CD8-positive, alpha-beta memory T cell (primary cell): ENCODE measurements around the gene ZNF319. TPM values are rescaled to one million over a fixed set of nuclear protein-coding genes. Genes with fewer than 3 reads are reported as not detected.

ENCODE experiments used
- CTCF ChIA-PET: fragments of 350-600 bp; sonication (Branson Sonifier 250); formaldehyde crosslinking; loops from one replicate; lab custom pipeline; 2021; ENCODE audit warnings: antibody characterized with exemption; lab: Charles Lee
- POLR2A ChIA-PET: fragments of 350-600 bp; sonication (Branson Sonifier 250); formaldehyde crosslinking; loops from one replicate; lab custom pipeline; 2021; ENCODE audit warnings: antibody characterized with exemption; lab: Charles Lee
- DNase-seq, 5 donors: peaks; one replicate each; pipeline versions ENCODE4 v3.0.0 to v3.0.0-alpha.2; 2020 to 2022; ENCODE audit warnings: mixed read lengths in 1 of 5
- H3K27ac ChIP-seq: one replicate; pipeline ENCODE4 v1.7.0; 2013; ENCODE audit warnings: low read depth, mild to moderate bottlenecking, low read length, moderate library complexity
- H3K27me3 ChIP-seq: 2 replicates; pipeline ENCODE4 v1.7.0; 2013; ENCODE audit warnings: low read length, mild to moderate bottlenecking; ENCODE audit not compliant: insufficient read depth, poor library complexity, severe bottlenecking
- H3K36me3 ChIP-seq: 2 replicates; pipeline ENCODE4 v1.7.0; 2013; ENCODE audit warnings: mild to moderate bottlenecking, low read length, moderate library complexity; ENCODE audit not compliant: insufficient read depth
- H3K4me1 ChIP-seq: 2 replicates; pipeline ENCODE4 v1.7.0; 2013; ENCODE audit warnings: mild to moderate bottlenecking, low read length, moderate library complexity; ENCODE audit not compliant: insufficient read depth
- H3K4me3 ChIP-seq: 2 replicates; pipeline ENCODE4 v1.7.0; 2013; ENCODE audit warnings: mild to moderate bottlenecking, low read length
- H3K9me3 ChIP-seq: 2 replicates; pipeline ENCODE4 v1.7.0; 2013; ENCODE audit warnings: mild to moderate bottlenecking, low read length
- H3K27ac Mint-ChIP-seq, 8 donors: one replicate each; pipeline ENCODE4 v1.8.0; 2020 to 2021; ENCODE audit warnings: mixed read lengths in 8 of 8, mild to moderate bottlenecking in 6 of 8, inconsistent platforms in 3 of 8, moderate library complexity in 3 of 8
- H3K27me3 Mint-ChIP-seq, 2 donors: one replicate each; pipeline ENCODE4 v1.8.0; 2020 to 2021; ENCODE audit warnings: mixed read lengths in 2 of 2, mild to moderate bottlenecking in 1 of 2, moderate library complexity in 1 of 2
- H3K36me3 Mint-ChIP-seq, 3 donors: one replicate each; pipeline ENCODE4 v1.8.0; 2020 to 2021; ENCODE audit warnings: mixed read lengths in 3 of 3, inconsistent platforms in 1 of 3, mild to moderate bottlenecking in 1 of 3
- H3K4me1 Mint-ChIP-seq, 3 donors: one replicate each; pipeline ENCODE4 v1.8.0; 2020 to 2021; ENCODE audit warnings: mixed read lengths in 3 of 3, inconsistent platforms in 1 of 3, mild to moderate bottlenecking in 1 of 3
- H3K4me3 Mint-ChIP-seq, 7 donors: one replicate each; pipeline ENCODE4 v1.8.0; 2020 to 2021; ENCODE audit warnings: mixed read lengths in 7 of 7, mild to moderate bottlenecking in 6 of 7, moderate library complexity in 4 of 7, inconsistent platforms in 2 of 7
- H3K9me3 Mint-ChIP-seq, 5 donors: one replicate each; pipeline ENCODE4 v1.8.0; 2020 to 2022; ENCODE audit warnings: mixed read lengths in 5 of 5, mild to moderate bottlenecking in 3 of 5, moderate library complexity in 2 of 5, inconsistent platforms in 1 of 5
- polyA plus RNA-seq: library from polyadenylated mRNA; unstranded; fragments of 300-500 nt; fragmentation: Illumina TruSeq; gene quantifications from one replicate; pipeline ENCODE4 v1.2.3, GENCODE V29; 2021
- total RNA-seq, 2 experiments: library from RNA; stranded (reverse); gene quantifications; one replicate each; pipeline ENCODE4 v1.2.3, GENCODE V29; 2021

Gene ZNF319
- total and polyA plus RNA-seq, 3 experiments from 2014 or later = 11.9 to 18.5 (median 12.8) TPM

DNA sequence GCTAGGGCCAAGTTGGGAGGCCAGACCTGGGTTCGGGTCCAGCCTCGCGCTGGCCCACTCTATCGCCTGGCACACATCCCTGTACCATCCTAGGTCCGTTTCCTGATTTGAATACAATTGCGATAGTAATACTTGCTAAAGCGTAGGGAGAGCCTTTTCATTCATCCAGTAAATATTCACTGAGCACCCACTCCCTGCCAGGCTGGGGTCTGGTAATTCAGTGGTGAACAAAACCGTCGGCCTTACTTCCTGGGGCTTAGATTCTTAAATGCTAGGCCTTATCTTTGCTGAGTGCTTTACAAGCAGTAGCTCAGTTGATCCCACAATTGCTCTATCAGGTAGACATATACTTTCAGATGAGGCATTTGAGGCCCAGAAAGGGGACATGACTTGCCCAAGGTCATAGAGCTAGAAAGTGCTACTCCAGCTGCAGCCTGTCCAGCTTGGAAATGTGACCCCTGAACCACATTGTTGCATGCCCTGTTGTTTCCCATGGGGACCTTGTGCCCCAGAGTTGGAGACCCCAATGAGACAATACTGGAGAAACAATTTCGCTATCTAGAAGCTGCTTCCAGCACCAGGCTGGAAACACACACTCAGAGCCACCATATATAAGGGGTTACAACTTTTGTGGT, 1.4 kb upstream of the ZNF319 start:
- Histone ChIP-seq H3K27ac (peak overlapping the region; percentile 77), H3K4me1 (peaks cover 32% of the 10 kb centered on the region), H3K27me3 (no peaks in the 10 kb centered on the region), H3K9me3 (no peaks in the 10 kb centered on the region), H3K36me3 (peaks cover 7% of the 10 kb centered on the region), H3K4me3 (peak overlapping the region; percentile 96)
- H3K27me3 Mint-ChIP-seq = no peaks in the 10 kb centered on the region
- no peaks in the 10 kb centered on the region for H3K9me3 Mint-ChIP-seq
- ChIA-PET POLR2A (interaction anchor here (1.0 kb wide), 1 partner anchor 465 kb away, joined by 3 read pairs; no protein-coding TSS in a partner anchor), CTCF (interaction anchor here (0.9 to 4.7 kb wide), 7 partner anchors 12 to 426 kb away, joined by 3 to 38 read pairs (median 8); partner anchors contain the start of gene CFAP20)
- H3K4me1 Mint-ChIP-seq = peaks cover 56 to 75% (median 62%) of the 10 kb centered on the region in 3 donors
- peaks cover 7 to 60% (median 8%) of the 10 kb centered on the region in 3 donors for H3K36me3 Mint-ChIP-seq
- H3K4me3 Mint-ChIP-seq = peak overlapping the region; percentile 89 to 97 (median 91)
- H3K27ac Mint-ChIP-seq = peak overlapping the region; percentile 35 to 96 (median 88)
- DNase-seq = no peak

DNA sequence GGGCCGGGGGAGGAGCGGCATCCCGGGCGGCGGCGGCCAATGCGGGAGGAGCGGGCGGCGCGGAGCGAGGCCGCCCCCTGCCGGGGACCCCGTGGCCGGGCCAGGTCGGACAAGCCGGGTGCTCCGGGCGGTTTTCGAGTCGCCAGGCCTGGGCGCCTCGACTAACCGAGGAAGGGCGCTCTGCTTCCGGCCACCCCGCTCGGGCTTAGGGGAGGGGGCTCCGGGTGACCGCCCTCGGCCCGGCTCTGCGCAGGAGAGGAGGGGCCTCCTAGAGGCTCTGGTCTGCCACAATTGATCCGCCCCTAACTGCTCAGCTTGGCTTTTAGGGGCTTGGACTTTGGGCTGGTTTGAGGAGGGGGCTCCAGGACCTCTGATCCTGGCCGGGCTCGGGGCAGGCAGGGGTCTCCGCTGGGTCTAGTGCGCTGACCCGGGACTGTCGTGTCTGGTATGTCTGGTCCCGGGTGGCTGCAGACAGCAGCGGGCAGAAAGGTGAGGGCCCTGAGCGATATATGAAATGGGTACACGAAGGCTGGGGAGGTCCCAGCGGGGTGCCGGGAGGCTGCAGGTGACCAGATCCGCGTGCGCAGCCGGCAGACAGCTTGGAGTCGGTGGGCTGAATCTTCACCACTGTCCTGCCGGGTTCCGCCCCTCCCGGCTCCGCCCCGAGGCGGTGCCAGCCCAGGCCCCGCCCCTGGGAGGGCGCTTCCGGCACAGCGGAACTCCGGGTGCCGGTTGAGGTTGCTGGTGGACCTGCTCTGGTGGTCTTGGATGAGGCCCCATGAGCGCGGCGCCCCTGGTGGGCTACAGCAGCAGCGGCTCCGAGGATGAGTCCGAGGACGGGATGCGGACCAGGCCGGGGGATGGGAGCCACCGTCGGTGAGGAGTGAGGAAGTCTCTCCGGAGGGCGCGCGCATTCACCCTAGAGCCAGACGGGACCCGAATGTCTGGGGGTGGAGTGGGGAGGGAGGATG, 519 bp upstream of the ZNF319 start, which contains the start of gene USB1:
Gene USB1, plus strand, starts transcription at position 702 of the 971 bp plus-strand sequence. Its CDS starts 77 bp downstream, at position 779.
- no peaks in the 10 kb centered on the region for H3K27me3 ChIP-seq
- peak; percentile 79 to 90 (median 87) for DNase-seq
- peak within 1 kb of the TSS; percentile 96 for H3K4me3 ChIP-seq
- peaks cover 10% of the 10 kb centered on the region for H3K36me3 ChIP-seq
- peaks cover 41% of the 10 kb centered on the region for H3K4me1 ChIP-seq
- CTCF ChIA-PET = interaction anchor here (0.9 to 4.7 kb wide), 12 partner anchors 13 to 425 kb away, joined by 3 to 38 read pairs (median 5); partner anchors contain the start of genes CFAP20 and KATNB1
- no peaks in the 10 kb centered on the region for H3K27me3 Mint-ChIP-seq
- POLR2A ChIA-PET = interaction anchor here (1.0 kb wide), 1 partner anchor 464 kb away, joined by 3 read pairs; no protein-coding TSS in a partner anchor
- peak within 1 kb of the TSS; percentile 82 to 96 (median 90) for H3K27ac Mint-ChIP-seq
- peaks cover 3 to 63% (median 4%) of the 10 kb centered on the region in 3 donors for H3K36me3 Mint-ChIP-seq
- peak within 1 kb of the TSS; percentile 77 for H3K27ac ChIP-seq
- H3K4me1 Mint-ChIP-seq = peaks cover 58 to 77% (median 60%) of the 10 kb centered on the region in 3 donors
- H3K9me3 Mint-ChIP-seq = no peaks in the 10 kb centered on the region
- H3K9me3 ChIP-seq = no peaks in the 10 kb centered on the region
- H3K4me3 Mint-ChIP-seq = peak within 1 kb of the TSS; percentile 89 to 97 (median 93)

DNA sequence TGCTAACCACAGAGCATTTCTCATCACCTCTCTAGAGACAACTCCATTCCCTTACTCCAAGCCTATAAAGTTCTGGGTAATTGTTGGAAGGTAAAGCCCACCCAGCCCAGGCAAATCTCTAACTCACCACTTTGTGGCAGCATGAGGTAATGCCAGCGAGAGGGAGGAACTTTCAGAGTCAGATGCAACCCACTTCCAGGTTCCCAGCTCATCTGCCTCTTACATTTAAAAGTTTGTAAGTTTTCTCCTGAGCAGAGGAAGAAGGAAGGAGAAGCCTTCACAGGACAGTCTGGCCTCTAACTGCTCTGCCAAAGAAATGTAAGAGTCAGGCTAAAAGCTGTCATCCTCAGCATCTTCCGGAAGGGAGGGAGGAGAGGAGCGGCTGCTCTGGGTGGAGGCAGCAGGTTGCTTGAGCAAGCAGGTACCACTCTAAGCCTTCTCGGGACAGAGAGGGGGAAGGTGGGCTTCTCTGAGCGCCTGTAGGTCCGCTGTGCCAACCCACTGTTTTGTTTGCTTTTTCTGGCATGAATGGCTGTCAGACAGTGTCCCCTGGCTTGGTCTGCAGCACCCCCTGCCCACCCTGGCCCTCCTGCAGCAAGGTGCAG, 1.0 kb downstream of the ZNF319 start:
- Histone ChIP-seq H3K27ac (peak overlapping the region; percentile 49), H3K27me3 (no peaks in the 10 kb centered on the region), H3K9me3 (no peaks in the 10 kb centered on the region), H3K4me1 (peaks cover 56% of the 10 kb centered on the region), H3K4me3 (peak overlapping the region; percentile 57), H3K36me3 (peaks cover 10% of the 10 kb centered on the region)
- peak in 3 of 5 donors; percentile 44 to 64 (median 61) for DNase-seq
- peaks cover 64 to 84% (median 67%) of the 10 kb centered on the region in 3 donors for H3K4me1 Mint-ChIP-seq
- POLR2A ChIA-PET = interaction anchor here (0.6 to 2.6 kb wide), 3 partner anchors 10 to 189 kb away, joined by 3 to 9 read pairs (median 4); no protein-coding TSS in a partner anchor
- no peaks in the 10 kb centered on the region for H3K9me3 Mint-ChIP-seq
- CTCF ChIA-PET = interaction anchor here (0.7 to 4.7 kb wide), 14 partner anchors 9 to 410 kb away, joined by 3 to 38 read pairs (median 3); partner anchors contain the start of genes CFAP20 and KATNB1
- H3K27me3 Mint-ChIP-seq = no peaks in the 10 kb centered on the region
- H3K27ac Mint-ChIP-seq = peak overlapping the region; percentile 86 to 96 (median 94)
- peaks cover 0 to 64% (median 4%) of the 10 kb centered on the region in 3 donors for H3K36me3 Mint-ChIP-seq
- peak overlapping the region; percentile 77 to 95 (median 87) for H3K4me3 Mint-ChIP-seq

DNA sequence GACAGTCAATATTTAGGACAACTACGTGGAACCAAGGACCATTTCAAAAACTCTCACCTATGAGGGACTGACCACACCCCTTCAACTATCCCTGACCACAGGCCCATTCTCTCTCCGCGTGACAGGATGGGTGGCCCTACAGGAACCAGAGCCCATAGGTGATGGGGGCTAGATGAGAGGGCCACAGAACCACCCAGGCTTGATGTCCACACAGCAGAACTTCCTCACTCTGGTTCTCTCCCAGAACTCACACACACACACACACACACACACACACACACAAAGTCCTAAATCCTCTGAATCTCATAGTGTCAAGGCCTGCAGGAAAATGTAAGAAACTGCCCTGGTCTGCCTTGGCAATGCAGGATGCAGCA, 1.5 kb downstream of the ZNF319 start:
- H3K27ac ChIP-seq = peak overlapping the region; percentile 49
- no peaks in the 10 kb centered on the region for H3K9me3 Mint-ChIP-seq
- DNase-seq = peak in 1 of 5 donors; percentile 47
- peaks cover 0 to 64% (median 3%) of the 10 kb centered on the region in 3 donors for H3K36me3 Mint-ChIP-seq
- peak overlapping the region; percentile 86 to 96 (median 94) for H3K27ac Mint-ChIP-seq
- H3K4me3 ChIP-seq = peak overlapping the region; percentile 57
- ChIA-PET CTCF (interaction anchor here (0.9 to 4.7 kb wide), 12 partner anchors 12 to 422 kb away, joined by 3 to 38 read pairs (median 4); no protein-coding TSS in a partner anchor), POLR2A (interaction anchor here (0.6 to 2.6 kb wide), 3 partner anchors 10 to 189 kb away, joined by 3 to 9 read pairs (median 4); no protein-coding TSS in a partner anchor)
- peak overlapping the region; percentile 77 to 95 (median 87) for H3K4me3 Mint-ChIP-seq
- H3K4me1 Mint-ChIP-seq = peaks cover 63 to 84% (median 67%) of the 10 kb centered on the region in 3 donors
- H3K36me3 ChIP-seq = peaks cover 10% of the 10 kb centered on the region
- peaks cover 61% of the 10 kb centered on the region for H3K4me1 ChIP-seq
- no peaks in the 10 kb centered on the region for H3K9me3 ChIP-seq
- no peaks in the 10 kb centered on the region for H3K27me3 Mint-ChIP-seq
- H3K27me3 ChIP-seq = no peaks in the 10 kb centered on the region

DNA sequence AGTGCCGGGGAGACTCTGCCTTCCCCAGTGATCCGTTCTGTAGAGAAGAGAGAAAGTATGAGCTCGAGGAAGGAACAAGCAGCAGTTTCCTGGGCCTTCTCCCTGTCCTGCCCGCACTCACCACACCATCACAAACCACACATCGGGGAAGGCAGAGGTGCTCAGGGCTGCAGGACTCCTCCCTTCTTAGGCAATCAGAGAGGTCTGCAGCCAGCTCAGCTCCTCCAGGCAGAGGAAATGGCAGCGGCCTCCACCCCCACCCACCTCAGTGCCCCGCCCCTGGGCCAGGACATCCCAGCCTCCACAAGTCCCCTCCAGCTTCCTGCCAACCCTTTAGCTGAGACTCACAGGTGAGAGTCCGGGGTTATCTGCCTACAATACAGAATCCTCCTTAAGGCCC, 2.0 kb downstream of the ZNF319 start:
- H3K4me3 Mint-ChIP-seq = peak overlapping the region; percentile 77 to 95 (median 87)
- Histone ChIP-seq H3K4me3 (peak overlapping the region; percentile 57), H3K9me3 (no peaks in the 10 kb centered on the region), H3K36me3 (peaks cover 10% of the 10 kb centered on the region), H3K27me3 (no peaks in the 10 kb centered on the region), H3K27ac (peak overlapping the region; percentile 49), H3K4me1 (peaks cover 65% of the 10 kb centered on the region)
- peak; percentile 26 to 74 (median 62) for DNase-seq
- POLR2A ChIA-PET = interaction anchor here (0.6 to 2.6 kb wide), 2 partner anchors 9 to 14 kb away, joined by 3 to 9 read pairs; no protein-coding TSS in a partner anchor
- H3K27me3 Mint-ChIP-seq = no peaks in the 10 kb centered on the region
- no peaks in the 10 kb centered on the region for H3K9me3 Mint-ChIP-seq
- CTCF ChIA-PET = interaction anchor here (0.9 to 4.7 kb wide), 10 partner anchors 12 to 422 kb away, joined by 3 to 38 read pairs (median 4); no protein-coding TSS in a partner anchor
- H3K36me3 Mint-ChIP-seq = peaks cover 0 to 61% (median 0%) of the 10 kb centered on the region in 3 donors
- peak overlapping the region; percentile 86 to 96 (median 94) for H3K27ac Mint-ChIP-seq
- peaks cover 59 to 82% (median 62%) of the 10 kb centered on the region in 3 donors for H3K4me1 Mint-ChIP-seq

DNA sequence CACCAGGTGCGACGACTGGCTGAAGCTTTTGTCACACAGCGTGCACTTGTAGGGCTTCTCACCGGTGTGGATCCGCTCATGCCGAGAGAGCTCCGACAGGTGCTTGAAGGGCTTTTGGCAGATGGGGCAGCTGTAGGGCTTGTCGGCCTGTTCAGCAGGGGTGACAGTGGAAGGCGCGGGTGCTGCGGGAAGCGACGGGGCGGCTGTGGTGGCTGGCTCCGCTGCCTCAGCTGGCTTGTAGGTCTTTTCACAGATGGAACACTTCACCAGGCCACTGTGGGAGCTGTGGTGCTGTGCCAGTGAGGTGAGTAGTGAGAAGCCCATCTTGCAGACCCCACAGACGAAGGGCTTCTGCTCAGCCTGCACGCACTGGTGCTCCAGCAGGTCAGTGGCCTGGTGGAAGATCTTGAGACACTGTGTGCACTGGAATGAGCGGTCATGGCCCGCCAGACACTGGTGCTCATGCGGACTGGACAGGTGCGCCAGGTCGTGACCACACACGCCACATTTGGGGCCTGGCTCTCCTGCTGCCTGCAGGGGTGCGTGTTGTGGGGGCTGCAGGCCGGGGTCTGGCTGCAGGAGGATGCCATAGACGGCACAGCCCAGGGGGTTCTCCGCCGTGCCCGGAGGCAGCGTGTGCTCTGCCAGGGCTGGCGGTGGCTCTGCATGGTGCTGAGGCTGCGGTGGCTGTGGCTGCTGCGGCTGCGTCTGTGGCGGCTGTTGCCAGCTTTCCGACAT, 2.8 kb downstream of the ZNF319 start:
- Mint-ChIP-seq H3K27me3 (no peaks in the 10 kb centered on the region), H3K4me3 (peak overlapping the region; percentile 77 to 95 (median 87)), H3K36me3 (peaks cover 0 to 61% (median 0%) of the 10 kb centered on the region in 3 donors), H3K27ac (peak overlapping the region; percentile 86 to 96 (median 94)), H3K9me3 (no peaks in the 10 kb centered on the region), H3K4me1 (peaks cover 58 to 82% (median 59%) of the 10 kb centered on the region in 3 donors)
- Histone ChIP-seq H3K4me1 (peaks cover 65% of the 10 kb centered on the region), H3K36me3 (peaks cover 10% of the 10 kb centered on the region), H3K9me3 (no peaks in the 10 kb centered on the region), H3K27ac (no peak overlapping the region), H3K27me3 (no peaks in the 10 kb centered on the region), H3K4me3 (peak overlapping the region; percentile 57)
- peak in 1 of 5 donors; percentile 44 for DNase-seq
- POLR2A ChIA-PET = interaction anchor here (2.6 kb wide), 1 partner anchor 13 kb away, joined by 9 read pairs; no protein-coding TSS in a partner anchor
- CTCF ChIA-PET = interaction anchor here (0.6 to 4.7 kb wide), 5 partner anchors 11 to 421 kb away, joined by 4 to 36 read pairs (median 4); no protein-coding TSS in a partner anchor
